H1 (cell line): ENCODE measurements around the gene DRAM2. TPM values are rescaled to one million over a fixed set of nuclear protein-coding genes. Genes with fewer than 3 reads are reported as not detected.

Source experiments
- CTCF ChIA-PET: fragments of 300-600 bp; sonication (Branson Sonifier 250); formaldehyde crosslinking; loops from one replicate; lab custom pipeline; 2021; ENCODE audit not compliant: partially characterized antibody; lab: Charles Lee
- POLR2A ChIA-PET: fragments of 300-600 bp; sonication (Branson Sonifier 250); formaldehyde crosslinking; loops from one replicate; lab custom pipeline; 2021; ENCODE audit warnings: inconsistent platforms; ENCODE audit not compliant: partially characterized antibody; lab: Charles Lee
- DNase-seq, 2 experiments: peaks; one replicate each; pipeline versions ENCODE4 v3.0.0 to v3.0.0-alpha.2; 2010 to 2022; ENCODE audit warnings: low spot score in 2 of 2, low read depth in 1 of 2, mixed read lengths in 1 of 2
- FAIRE-seq: peaks from 2 replicates; lab custom pipeline; 2011; peaks lifted over from hg19 to GRCh38; lab: Jason Lieb, UNC
- H2AFZ ChIP-seq: 2 replicates; pipeline ENCODE4 v1.8.1; 2012; ENCODE audit warnings: low read length, inconsistent platforms
- H2AK5ac ChIP-seq: 2 replicates; pipeline ENCODE4 v1.6.1; 2013; ENCODE audit warnings: low read depth, low read length
- H2BK120ac ChIP-seq: replicated peaks from 2 replicates; pipeline ENCODE3; 2013; ENCODE audit warnings: low read depth, low read length, inconsistent platforms
- H2BK12ac ChIP-seq: 2 replicates; pipeline ENCODE4 v1.6.1; 2013; ENCODE audit warnings: low read depth, low read length
- H2BK15ac ChIP-seq: 2 replicates; pipeline ENCODE4 v1.6.1; 2013; ENCODE audit warnings: low read length
- H2BK20ac ChIP-seq: 2 replicates; pipeline ENCODE4 v1.6.1; 2013; ENCODE audit warnings: low read length
- H2BK5ac ChIP-seq: 2 replicates; pipeline ENCODE4 v1.6.1; 2013; ENCODE audit warnings: low read depth, low read length
- H3K14ac ChIP-seq: 2 replicates; pipeline ENCODE4 v1.6.1; 2013; ENCODE audit warnings: inconsistent platforms; ENCODE audit not compliant: insufficient read length
- H3K18ac ChIP-seq: 2 replicates; pipeline ENCODE4 v1.6.1; 2013; ENCODE audit warnings: low read length; ENCODE audit errors: extremely low read depth
- H3K23ac ChIP-seq: 2 replicates; pipeline ENCODE4 v1.6.1; 2013; ENCODE audit warnings: inconsistent platforms; ENCODE audit not compliant: insufficient read length
- H3K23me2 ChIP-seq: 2 replicates; pipeline ENCODE4 v1.6.1; 2013; ENCODE audit warnings: low read depth, low read length
- H3K27ac ChIP-seq: 2 replicates; pipeline ENCODE4 v1.6.1; 2011; ENCODE audit warnings: low read depth, low read length, inconsistent platforms
- H3K27me3 ChIP-seq, 4 experiments: replicated peaks in 1 of 4; 1 replicate in 1 of 4; 2 replicates in 3 of 4; pipeline versions ENCODE4 v1.6.1 to v1.8.1; 2011 to 2013; ENCODE audit warnings: low read length in 3 of 4, mild to moderate bottlenecking in 3 of 4, inconsistent platforms in 2 of 4, mixed read lengths in 2 of 4, moderate library complexity in 1 of 4; ENCODE audit not compliant: control insufficient read depth in 3 of 4, insufficient read depth in 3 of 4; ENCODE audit errors: extremely low read depth in 1 of 4
- H3K36me3 ChIP-seq, 4 experiments: 2 replicates each; pipeline versions ENCODE4 v1.6.1 to v1.8.1; 2011 to 2013; ENCODE audit warnings: mild to moderate bottlenecking in 4 of 4, low read length in 3 of 4, moderate library complexity in 2 of 4, control low read depth in 1 of 4, inconsistent platforms in 1 of 4; ENCODE audit not compliant: insufficient read depth in 4 of 4, control insufficient read depth in 2 of 4
- H3K4ac ChIP-seq: replicated peaks from 2 replicates; pipeline ENCODE3; 2013; ENCODE audit warnings: low read length, low read depth, mixed read lengths, inconsistent platforms; ENCODE audit not compliant: insufficient read length
- H3K4me1 ChIP-seq, 4 experiments: replicated peaks in 1 of 4; 1 replicate in 1 of 4; 2 replicates in 3 of 4; pipeline versions ENCODE4 v1.6.1 to v1.8.1; 2011 to 2013; ENCODE audit warnings: low read length in 3 of 4, inconsistent platforms in 2 of 4, mixed read lengths in 1 of 4; ENCODE audit not compliant: insufficient read depth in 4 of 4, control insufficient read depth in 3 of 4
- H3K4me2 ChIP-seq, 2 experiments: 2 replicates each; pipeline versions ENCODE4 v1.6.1 to v1.8.1; 2011 to 2013; ENCODE audit warnings: low read depth in 2 of 2, low read length in 2 of 2, control low read depth in 1 of 2, inconsistent platforms in 1 of 2, mild to moderate bottlenecking in 1 of 2; ENCODE audit not compliant: insufficient read depth in 1 of 2
- H3K4me3 ChIP-seq, 4 experiments: fragments of 200-600, 300-600 bp in 1 of 4; sonication (generic), shearing (Covaris generic), sonication (Bioruptor Twin) in 1 of 4; 2 replicates each; pipeline versions ENCODE4 v1.5.1 to v1.8.1; 2011 to 2016; ENCODE audit warnings: low read length in 4 of 4, low read depth in 3 of 4, control low read depth in 2 of 4, inconsistent platforms in 2 of 4, mild to moderate bottlenecking in 2 of 4, mixed read lengths in 1 of 4, moderate library complexity in 1 of 4; ENCODE audit not compliant: insufficient read depth in 2 of 4; ENCODE audit errors: extremely low read depth in 1 of 4
- H3K56ac ChIP-seq: replicated peaks from 2 replicates; pipeline ENCODE3; 2013; ENCODE audit warnings: low read depth, mild to moderate bottlenecking, mixed read lengths, low read length, inconsistent platforms; ENCODE audit not compliant: insufficient read length
- H3K79me1 ChIP-seq: 2 replicates; pipeline ENCODE4 v1.6.1; 2013; ENCODE audit warnings: low read depth, low read length, control low read depth
- H3K79me2 ChIP-seq, 2 experiments: 2 replicates each; pipeline versions ENCODE4 v1.6.1 to v1.8.1; 2012 to 2013; ENCODE audit warnings: low read length in 2 of 2, mild to moderate bottlenecking in 2 of 2, inconsistent platforms in 1 of 2; ENCODE audit not compliant: insufficient read depth in 2 of 2, control insufficient read depth in 1 of 2
- H3K9ac ChIP-seq, 4 experiments: replicated peaks in 1 of 4; 1 replicate in 1 of 4; 2 replicates in 3 of 4; pipeline versions ENCODE4 v1.6.1 to v1.8.1; 2011 to 2013; ENCODE audit warnings: low read depth in 3 of 4, low read length in 3 of 4, control low read depth in 2 of 4, mild to moderate bottlenecking in 2 of 4, moderate library complexity in 2 of 4, inconsistent platforms in 1 of 4; ENCODE audit errors: extremely low read depth in 1 of 4
- H3K9me3 ChIP-seq, 2 experiments: 2 replicates each; pipeline versions ENCODE4 v1.6.1 to v1.8.1; 2012 to 2013; ENCODE audit warnings: mild to moderate bottlenecking in 2 of 2, moderate library complexity in 2 of 2, control low read depth in 1 of 2, inconsistent platforms in 1 of 2, low read depth in 1 of 2, low read length in 1 of 2, mixed read lengths in 1 of 2; ENCODE audit not compliant: insufficient read depth in 2 of 2
- H4K20me1 ChIP-seq, 2 experiments: replicated peaks in 1 of 2; 2 replicates each; pipeline versions ENCODE3 to v1.8.1; 2011 to 2013; ENCODE audit warnings: inconsistent platforms in 2 of 2, low read length in 2 of 2, mild to moderate bottlenecking in 1 of 2; ENCODE audit not compliant: insufficient read depth in 2 of 2, control insufficient read depth in 1 of 2
- H4K5ac ChIP-seq: 2 replicates; pipeline ENCODE4 v1.6.1; 2013; ENCODE audit warnings: low read length, low read depth, mixed read lengths, inconsistent platforms; ENCODE audit not compliant: insufficient read length
- H4K8ac ChIP-seq: 2 replicates; pipeline ENCODE4 v1.8.0; 2013; ENCODE audit warnings: mild to moderate bottlenecking, moderate library complexity, low read length, inconsistent platforms; ENCODE audit not compliant: insufficient read depth; ENCODE audit errors: extremely low read depth
- H4K91ac ChIP-seq: replicated peaks from 2 replicates; pipeline ENCODE3; 2013; ENCODE audit warnings: low read length, mixed read lengths, inconsistent platforms; ENCODE audit not compliant: insufficient read length
- CBX8 ChIP-seq: fragments of 300-800, 300-1000 bp; sonication (generic); IDR thresholded peaks from 2 replicates; pipeline ENCODE4 v1.7.1; 2016; ENCODE audit warnings: low read depth, low read length, borderline replicate concordance
- EZH2 ChIP-seq: fragments of 200-600 bp; sonication (generic); IDR thresholded peaks from 2 replicates; pipeline ENCODE4 v1.7.1; 2012; ENCODE audit warnings: low read depth, mild to moderate bottlenecking, moderate library complexity, low read length, inconsistent platforms; ENCODE audit not compliant: severe bottlenecking
- KDM1A ChIP-seq: fragments of 200-600, 300-600 bp; sonication (generic); IDR thresholded peaks from 2 replicates; pipeline ENCODE4 v1.7.1; 2016; ENCODE audit warnings: mild to moderate bottlenecking, low read length, borderline replicate concordance
- RFX5 ChIP-seq: IDR thresholded peaks from 2 replicates; pipeline ENCODE4 v1.6.1; 2011; ENCODE audit warnings: low read depth, low read length, improper control_type of control experiment, borderline replicate concordance
- TAF7 ChIP-seq: optimal IDR thresholded peaks from 2 replicates; pipeline ENCODE3; 2011; ENCODE audit warnings: low read depth, mild to moderate bottlenecking, inconsistent platforms, low read length, moderate library complexity, borderline replicate concordance
- WGBS, 2 experiments: shearing (Covaris generic) in 1 of 2; methylation state at CpG; one replicate each; pipeline versions ENCODE4 v1.1.6 to v1.1.7; 2013 to 2015; ENCODE audit warnings: low lambda C conversion rate in 2 of 2, mixed read lengths in 2 of 2, inconsistent platforms in 1 of 2, low coverage in 1 of 2, missing lambda C conversion rate in 1 of 2; ENCODE audit not compliant: insufficient replicate concordance in 2 of 2, insufficient coverage in 1 of 2, insufficient read length in 1 of 2; ENCODE audit errors: extremely low coverage in 1 of 2, missing lambda C conversion rate in 1 of 2; 5-methylcytosine and 5-hydroxymethylcytosine counted together
- polyA plus RNA-seq, 7 experiments: library from polyadenylated mRNA; depleted of rRNA in 3 of 7; stranded (reverse) in 5 of 7; unstranded in 2 of 7; fragments of >200 nt in 5 of 7; fragments of 200-250 nt in 2 of 7; gene quantifications; 1 replicate in 5 of 7; 2 replicates in 1 of 7; 4 replicates in 1 of 7; pipeline versions ENCODE4 v1.2.1 to v1.2.3, GENCODE V29; 2011 to 2013; ENCODE audit warnings: missing spikeins in 2 of 7, mixed read lengths in 2 of 7
- total RNA-seq: library from RNA; stranded (reverse); fragmentation: NEBNext Ultra II Directional; extraction: Animal tissue kit (Norgen Biotek cat#: 25700); gene quantifications from 2 replicates; pipeline ENCODE4 v1.2.1, GENCODE V29; 2021
- TF ChIP-seq, protein P1 (sequence below): IDR thresholded peaks from 2 replicates; pipeline ENCODE4 v1.6.1; 2012; ENCODE audit warnings: low read length, inconsistent platforms

Gene DRAM2
- total and polyA plus RNA-seq, 2 of the 8 experiments (the other 6 are each of a cell fraction or from before 2014, with no cell fraction given) = 35.2 to 68.2 TPM

DNA sequence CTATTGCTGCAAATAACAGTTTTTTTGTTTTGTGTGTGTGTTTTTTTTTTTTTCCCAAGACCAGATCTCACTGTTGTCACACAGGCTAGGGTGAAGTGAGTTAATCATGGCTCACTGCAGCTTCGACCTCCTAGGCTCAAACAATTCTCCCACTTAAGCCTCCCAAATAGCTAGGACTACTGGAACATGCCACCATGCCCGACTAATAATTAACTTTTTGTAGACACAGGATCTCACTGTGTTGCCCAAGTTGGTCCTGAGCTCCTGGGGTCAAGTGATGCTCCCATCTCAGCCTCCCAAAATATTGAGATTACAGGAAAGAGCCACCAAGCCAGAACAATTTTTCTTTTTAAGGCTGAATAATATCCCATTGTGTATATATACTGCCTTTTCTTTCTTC lies 34.9 kb downstream of the DRAM2 start:
- Histone ChIP-seq H4K20me1 (no peaks in the 10 kb centered on the region), H3K9ac (no peak overlapping the region), H2BK20ac (no peak overlapping the region), H3K9me3 (peaks cover 16% of the 10 kb centered on the region in 2 experiments), H2AK5ac (no peak overlapping the region), H3K4me1 (no peaks in the 10 kb centered on the region), H3K4me3 (no peak overlapping the region), H3K23me2 (no peaks in the 10 kb centered on the region), H2BK120ac (no peak overlapping the region), H4K8ac (no peak overlapping the region), H3K79me1 (no peaks in the 10 kb centered on the region), H2BK15ac (no peak overlapping the region), H3K79me2 (no peaks in the 10 kb centered on the region), H3K4ac (no peak overlapping the region), H3K36me3 (no peaks in the 10 kb centered on the region), H2BK12ac (no peak overlapping the region), H2BK5ac (no peak overlapping the region), H3K27ac (no peak overlapping the region), H3K27me3 (no peaks in the 10 kb centered on the region), H4K5ac (no peak overlapping the region), H4K91ac (no peak overlapping the region), H3K23ac (no peak overlapping the region), H3K56ac (no peak overlapping the region), H3K4me2 (no peak overlapping the region), H3K18ac (no peak overlapping the region), H2AFZ (no peak overlapping the region), H3K14ac (no peak overlapping the region)
- POLR2A ChIA-PET = no interaction called here
- no peak for FAIRE-seq
- TF ChIP-seq EZH2 (no peak), TAF7 (no peak), CBX8 (no peak), RFX5 (no peak), KDM1A (no peak)
- TF ChIP-seq, protein P1, sequence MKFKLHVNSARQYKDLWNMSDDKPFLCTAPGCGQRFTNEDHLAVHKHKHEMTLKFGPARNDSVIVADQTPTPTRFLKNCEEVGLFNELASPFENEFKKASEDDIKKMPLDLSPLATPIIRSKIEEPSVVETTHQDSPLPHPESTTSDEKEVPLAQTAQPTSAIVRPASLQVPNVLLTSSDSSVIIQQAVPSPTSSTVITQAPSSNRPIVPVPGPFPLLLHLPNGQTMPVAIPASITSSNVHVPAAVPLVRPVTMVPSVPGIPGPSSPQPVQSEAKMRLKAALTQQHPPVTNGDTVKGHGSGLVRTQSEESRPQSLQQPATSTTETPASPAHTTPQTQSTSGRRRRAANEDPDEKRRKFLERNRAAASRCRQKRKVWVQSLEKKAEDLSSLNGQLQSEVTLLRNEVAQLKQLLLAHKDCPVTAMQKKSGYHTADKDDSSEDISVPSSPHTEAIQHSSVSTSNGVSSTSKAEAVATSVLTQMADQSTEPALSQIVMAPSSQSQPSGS = no peak
- no peak for DNase-seq
- CTCF ChIA-PET = no interaction called here
- 72% methylated on average over 2 of the region's 2 CpGs; no CpG with 5 or more reads in 1 of the 2 experiments for WGBS, 2 experiments
